ENCODE data around the gene POLR1A.

Gene POLR1A

GRCh38 chr2:86021396-86022378 is 84.0 kb downstream of the POLR1A start:
- peak; percentile 27 for DNase-seq (ENCODE audit: low read depth)

- DNase-seq (ENCODE audit: low read depth): peak; percentile 11
Measured at GRCh38 chr2:86020984-86021383, 84.7 kb downstream of the POLR1A start.

GRCh38 chr2:86019121-86019520 is 86.6 kb downstream of the POLR1A start:
- no peak for DNase-seq (ENCODE audit: low read depth)

- DNase-seq (ENCODE audit: low read depth): peak; percentile 38
Measured at GRCh38 chr2:86017901-86018896, 87.5 kb downstream of the POLR1A start.

GRCh38 chr2:86016581-86016980 is 89.1 kb downstream of the POLR1A start:
- DNase-seq (ENCODE audit: low read depth): no peak

GRCh38 chr2:86015699-86016098 is 90.0 kb downstream of the POLR1A start:
- DNase-seq (ENCODE audit: low read depth): no peak

- DNase-seq (ENCODE audit: low read depth): no peak
Measured at GRCh38 chr2:86015006-86015405, 90.7 kb downstream of the POLR1A start.

- no peak for DNase-seq (ENCODE audit: low read depth)
Measured at GRCh38 chr2:86014493-86014892, 91.2 kb downstream of the POLR1A start.

GRCh38 chr2:86012007-86012712 is 93.5 kb downstream of the POLR1A start:
- no peak for DNase-seq (ENCODE audit: low read depth)

GRCh38 chr2:86011449-86011941 is 94.2 kb downstream of the POLR1A start:
- DNase-seq (ENCODE audit: low read depth): peak; percentile 33

GRCh38 chr2:86010083-86010482 is 95.6 kb downstream of the POLR1A start:
- DNase-seq (ENCODE audit: low read depth): no peak

GRCh38 chr2:86006524-86006923 is 99.2 kb downstream of the POLR1A start:
- no peak for DNase-seq (ENCODE audit: low read depth)

GRCh38 chr2:86003967-86004366 is 101.7 kb downstream of the POLR1A start:
- DNase-seq (ENCODE audit: low read depth): no peak

GRCh38 chr2:86003104-86003503 is 102.6 kb downstream of the POLR1A start:
- no peak for DNase-seq (ENCODE audit: low read depth)

- DNase-seq (ENCODE audit: low read depth): no peak
Measured at GRCh38 chr2:86002375-86002774, 103.3 kb downstream of the POLR1A start.

- no peak for DNase-seq (ENCODE audit: low read depth)
Measured at GRCh38 chr2:86001326-86001725, 104.4 kb downstream of the POLR1A start.

- DNase-seq (ENCODE audit: low read depth): no peak
Measured at GRCh38 chr2:86000938-86001312, 104.8 kb downstream of the POLR1A start.

GRCh38 chr2:86000131-86000937 is 105.4 kb downstream of the POLR1A start:
- DNase-seq (ENCODE audit: low read depth): no peak

- DNase-seq (ENCODE audit: low read depth): peak; percentile 14
Measured at GRCh38 chr2:85999061-85999831, 106.4 kb downstream of the POLR1A start.

All from ELR (cell line).